BJ (cell line): ENCODE measurements around the gene ANKRD35. TPM values are rescaled to one million over a fixed set of nuclear protein-coding genes. Genes with fewer than 3 reads are reported as not detected.
A peak's percentile ranks its signal among the peaks of the same experiment; 100 is the strongest.
"Not testable (repeated sequence)": the region's sequence is repeated elsewhere in the genome, so short reads cannot be mapped to it uniquely, and the experiment has no call there.

Experiments
- CTCF ChIA-PET: fragments of 350-600 bp; formaldehyde crosslinking; extraction: SDS; loops from one replicate; lab custom pipeline; 2021; ENCODE audit warnings: antibody characterized with exemption, inconsistent platforms; lab: Yijun Ruan, JAX
- POLR2A ChIA-PET: fragments of 300-600 bp; sonication (Branson Sonifier 250); formaldehyde crosslinking; extraction: SDS; loops from one replicate; lab custom pipeline; 2021; ENCODE audit warnings: antibody characterized with exemption; lab: Charles Lee
- DNase-seq: peaks from one replicate; pipeline ENCODE4 v3.0.0-alpha.2; 2011; ENCODE audit warnings: low read depth
- H3K27me3 ChIP-seq: 2 replicates; pipeline ENCODE4 v1.6.0; 2011; ENCODE audit warnings: low read length; ENCODE audit not compliant: control insufficient read depth, insufficient read depth
- H3K36me3 ChIP-seq: 2 replicates; pipeline ENCODE4 v1.5.1; 2011; ENCODE audit warnings: low read length; ENCODE audit not compliant: control insufficient read depth, insufficient read depth
- H3K4me3 ChIP-seq: 2 replicates; pipeline ENCODE4 v1.5.1; 2011; ENCODE audit warnings: low read depth, mild to moderate bottlenecking, control low read depth, low read length
- CTCF ChIP-seq: IDR thresholded peaks from 2 replicates; pipeline ENCODE4 v1.5.1; 2011; ENCODE audit warnings: low read depth, mild to moderate bottlenecking, control low read depth, inconsistent platforms, low read length, moderate library complexity; ENCODE audit not compliant: insufficient read depth
- polyA minus RNA-seq: library from RNA; depleted of rRNA, polyadenylated mRNA; stranded (reverse); fragments of >200 nt; gene quantifications from 2 replicates; pipeline ENCODE4 v1.2.3, GENCODE V29; 2011; rRNA and poly(A)+ RNA removed
- polyA plus RNA-seq: library from polyadenylated mRNA; depleted of rRNA; stranded (reverse); fragments of >200 nt; gene quantifications from 2 replicates; pipeline ENCODE4 v1.2.3, GENCODE V29; 2011; rRNA removed

The ANKRD35 gene
- 1.4 and 1.5 TPM in 2 replicates for polyA plus RNA-seq
- 0.26 and 0.28 TPM in 2 replicates for polyA minus RNA-seq

GRCh38 chr1:145885738-145886287 lies at the start of gene ANKRD35:
ANKRD35 (minus strand) TSS chr1:145885866; CDS start chr1:145885758, 108 bp downstream.
- POLR2A ChIA-PET = no interaction called here
- TF ChIP-seq CTCF = no peak
- Histone ChIP-seq H3K27me3 (peaks cover 3% of the 10 kb centered on the region; the same call in 1 of the 2 replicates), H3K36me3 (no peaks in the 10 kb centered on the region), H3K4me3 (peak within 1 kb of the TSS; percentile 64)
- no peak for DNase-seq
- CTCF ChIA-PET = interaction anchor here (1.2 to 3.8 kb wide), 6 partner anchors 24 to 122 kb away, joined by 3 to 19 read pairs (median 4); partner anchors contain the start of genes ITGA10, NUDT17 and RBM8A

- H3K36me3 ChIP-seq, H3K4me3 ChIP-seq, H3K27me3 ChIP-seq, DNase-seq, POLR2A ChIA-PET, CTCF ChIA-PET: not testable (repeated sequence)
Measured at GRCh38 chr1:145932522-145933009, 46.9 kb upstream of the ANKRD35 start.

GRCh38 chr1:145927916-145928643 lies 42.4 kb upstream of the ANKRD35 start:
- Histone ChIP-seq H3K4me3 (peak overlapping the region; percentile 66), H3K36me3 (peaks cover 7% of the 10 kb centered on the region), H3K27me3 (no peaks in the 10 kb centered on the region)
- no peak for DNase-seq
- no peak for TF ChIP-seq CTCF
- ChIA-PET CTCF (interaction anchor here (0.8 to 1.8 kb wide), 21 partner anchors 12 to 104 kb away, joined by 3 to 12 read pairs (median 4); partner anchors contain the start of genes ANKRD34A, ANKRD35, ITGA10 and PIAS3), POLR2A (interaction anchor here (0.6 to 1.1 kb wide), 5 partner anchors 8 to 89 kb away, joined by 3 to 5 read pairs (median 5); partner anchors contain the start of genes LIX1L and PEX11B)

GRCh38 chr1:145927063-145927886 lies 41.6 kb upstream of the ANKRD35 start, which contains the start of gene RBM8A:
RBM8A (minus strand) TSS chr1:145927484; CDS start chr1:145927426, 58 bp downstream.
- ChIA-PET POLR2A (interaction anchor here (0.6 to 1.1 kb wide), 6 partner anchors 8 to 90 kb away, joined by 3 to 5 read pairs (median 4); partner anchors contain the start of genes LIX1L and PEX11B), CTCF (interaction anchor here (0.7 to 1.8 kb wide), 22 partner anchors 13 to 105 kb away, joined by 3 to 12 read pairs (median 4); partner anchors contain the start of genes ANKRD34A, ANKRD35, ITGA10 and LIX1L)
- peak; percentile 96 for DNase-seq
- peaks cover 7% of the 10 kb centered on the region for H3K36me3 ChIP-seq
- TF ChIP-seq CTCF = peak; percentile 78
- H3K4me3 ChIP-seq = peak within 1 kb of the TSS; percentile 66
- H3K27me3 ChIP-seq = no peaks in the 10 kb centered on the region

- Histone ChIP-seq H3K4me3 (peak overlapping the region; percentile 66), H3K36me3 (peaks cover 5% of the 10 kb centered on the region), H3K27me3 (no peaks in the 10 kb centered on the region)
- no peak for TF ChIP-seq CTCF
- DNase-seq = no peak
- CTCF ChIA-PET = interaction anchor here (0.7 to 1.8 kb wide), 9 partner anchors 16 to 82 kb away, joined by 3 to 12 read pairs (median 6); partner anchors contain the start of genes ANKRD34A, LIX1L and POLR3GL
- POLR2A ChIA-PET = interaction anchor here (0.8 to 1.1 kb wide), 3 partner anchors 31 to 54 kb away, joined by 3 to 5 read pairs (median 3); partner anchors contain the start of gene LIX1L
Measured at GRCh38 chr1:145926686-145927062, 41.0 kb upstream of the ANKRD35 start.
